Gastrocnemius medialis (tissue), 4 donors: ENCODE results near the gene ZEB2. TPM values are rescaled to one million over a fixed set of nuclear protein-coding genes. Genes with fewer than 3 reads are reported as not detected.

Experiments
- ATAC-seq, 2 donors: fragments of 150-250 bp; one replicate each; pipeline ENCODE4 v1.9.1; 2016
- DNase-seq, 2 donors: peaks; one replicate each; pipeline ENCODE4 v3.0.0-alpha.2; 2019
- H3K27ac ChIP-seq, 4 donors: fragments of 200-600 bp; sonication (generic); 1 replicate in 1 of 4; 2 replicates in 3 of 4; pipeline ENCODE4 v1.5.1; 2016 to 2018; ENCODE audit warnings: mild to moderate bottlenecking in 2 of 4, moderate library complexity in 1 of 4
- H3K27me3 ChIP-seq, 3 donors: fragments of 200-600 bp; sonication (generic) in 2 of 3; 1 replicate in 1 of 3; 2 replicates in 2 of 3; pipeline versions ENCODE4 v1.5.1 to v1.6.0; 2016 to 2019; ENCODE audit warnings: mild to moderate bottlenecking in 1 of 3, moderate library complexity in 1 of 3
- H3K36me3 ChIP-seq, 2 donors: fragments of 200-600 bp; sonication (generic) in 1 of 2; one replicate each; pipeline ENCODE4 v1.5.1; 2017 to 2018
- H3K4me1 ChIP-seq, 2 donors: fragments of 200-600 bp; sonication (generic) in 1 of 2; one replicate each; pipeline ENCODE4 v1.5.1; 2016 to 2017; ENCODE audit warnings: mild to moderate bottlenecking in 2 of 2
- H3K4me3 ChIP-seq, 4 donors: fragments of 200-600 bp; sonication (generic) in 3 of 4; 1 replicate in 1 of 4; 2 replicates in 3 of 4; pipeline ENCODE4 v1.5.1; 2016 to 2019; ENCODE audit warnings: mild to moderate bottlenecking in 2 of 4
- H3K9me3 ChIP-seq, 3 donors: fragments of 200-600 bp; sonication (generic) in 2 of 3; 1 replicate in 1 of 3; 2 replicates in 2 of 3; pipeline ENCODE4 v1.5.1; 2016 to 2019
- POLR2A ChIP-seq, 2 donors: fragments of 450-650 bp; IDR thresholded peaks; one replicate each; pipeline ENCODE4 v1.6.1; 2017; ENCODE audit warnings: antibody characterized with exemption in 2 of 2, mild to moderate bottlenecking in 2 of 2, moderate library complexity in 2 of 2
- in situ Hi-C, 4 donors: fragments of 200-750 bp; cut with MboI; loops; one replicate each; pipeline versions ENCODE4 v1.15.0 to v1.8.0; 2017; ENCODE audit warnings: low sequenced_read_pairs in 4 of 4
- intact Hi-C: fragments of 100-400 bp; cut with DNase I; formaldehyde crosslinking; loops from one replicate; pipeline ENCODE4 v1.15.1; 2023; ENCODE audit warnings: low total_unique reads
- total RNA-seq, 4 donors: library from RNA; depleted of rRNA; stranded (reverse); fragments of >200 nt; gene quantifications; one replicate each; pipeline versions ENCODE4 v1.1.0 to v1.2.3, GENCODE V29; 2016
- TF ChIP-seq, protein P1 (sequence below), 5 experiments: fragments of 450-650 bp in 3 of 5; fragments of 200-600 bp in 2 of 5; sonication (generic) in 2 of 5; IDR thresholded peaks in 4 of 5; conservative IDR thresholded peaks in 1 of 5; 1 replicate in 4 of 5; 2 replicates in 1 of 5; pipeline ENCODE4 v1.5.1; 2016 to 2019; ENCODE audit warnings: antibody characterized with exemption in 5 of 5, mild to moderate bottlenecking in 3 of 5, moderate library complexity in 3 of 5

Gene ZEB2
- total RNA-seq, 4 donors from 2014 or later: 21.2 to 27.6 (median 22.9) TPM

DNA sequence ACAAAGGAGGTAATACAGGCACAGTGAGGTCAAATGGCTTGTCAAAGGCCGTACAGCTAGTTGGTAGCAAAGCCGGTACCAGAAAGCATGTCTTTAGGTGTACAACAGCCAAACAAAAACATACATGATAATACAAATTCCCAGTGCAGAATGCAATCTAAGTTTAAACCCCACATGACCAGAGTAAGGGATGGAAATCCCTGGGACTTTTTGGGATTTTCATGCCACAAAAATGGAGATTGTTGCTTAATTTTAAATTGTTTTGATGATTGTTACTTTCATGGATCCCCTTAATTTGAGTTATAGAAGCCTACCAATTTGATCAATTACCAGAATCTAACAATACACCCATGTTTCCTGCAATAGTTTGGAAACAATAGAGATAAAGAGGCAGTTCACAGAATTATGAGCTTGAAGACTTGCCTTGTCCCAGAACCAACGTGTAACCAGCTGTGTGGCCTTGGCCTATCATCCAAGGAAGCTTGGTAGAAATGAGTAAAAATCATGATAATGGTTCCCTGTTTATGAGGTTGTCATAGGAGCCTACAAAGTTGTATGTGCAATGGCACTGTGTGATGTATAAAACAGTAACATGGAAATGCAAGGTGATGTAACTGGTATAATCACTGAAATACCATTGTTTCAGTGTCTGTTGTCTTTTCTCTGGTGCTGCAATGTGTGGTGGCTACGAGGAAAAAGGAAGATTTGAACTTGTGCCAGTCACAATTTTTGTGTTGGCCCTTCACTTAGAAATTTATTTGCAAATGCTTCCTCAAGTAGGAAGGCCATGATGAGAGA is 85.3 kb downstream of the ZEB2 start:
- H3K4me3 ChIP-seq: no peak overlapping the region
- intact Hi-C loops (no loop called here), in situ Hi-C loops (no loop called here)
- ATAC-seq (no peak), DNase-seq (no peak)
- H3K27ac ChIP-seq: no peak overlapping the region
- H3K36me3 ChIP-seq: no peaks in the 10 kb centered on the region
- TF ChIP-seq POLR2A (IDR thresholded peaks at IDR 0.05): no peak
- TF ChIP-seq, protein P1, sequence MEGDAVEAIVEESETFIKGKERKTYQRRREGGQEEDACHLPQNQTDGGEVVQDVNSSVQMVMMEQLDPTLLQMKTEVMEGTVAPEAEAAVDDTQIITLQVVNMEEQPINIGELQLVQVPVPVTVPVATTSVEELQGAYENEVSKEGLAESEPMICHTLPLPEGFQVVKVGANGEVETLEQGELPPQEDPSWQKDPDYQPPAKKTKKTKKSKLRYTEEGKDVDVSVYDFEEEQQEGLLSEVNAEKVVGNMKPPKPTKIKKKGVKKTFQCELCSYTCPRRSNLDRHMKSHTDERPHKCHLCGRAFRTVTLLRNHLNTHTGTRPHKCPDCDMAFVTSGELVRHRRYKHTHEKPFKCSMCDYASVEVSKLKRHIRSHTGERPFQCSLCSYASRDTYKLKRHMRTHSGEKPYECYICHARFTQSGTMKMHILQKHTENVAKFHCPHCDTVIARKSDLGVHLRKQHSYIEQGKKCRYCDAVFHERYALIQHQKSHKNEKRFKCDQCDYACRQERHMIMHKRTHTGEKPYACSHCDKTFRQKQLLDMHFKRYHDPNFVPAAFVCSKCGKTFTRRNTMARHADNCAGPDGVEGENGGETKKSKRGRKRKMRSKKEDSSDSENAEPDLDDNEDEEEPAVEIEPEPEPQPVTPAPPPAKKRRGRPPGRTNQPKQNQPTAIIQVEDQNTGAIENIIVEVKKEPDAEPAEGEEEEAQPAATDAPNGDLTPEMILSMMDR (IDR thresholded peaks at IDR 0.05 in 4 of 5, conservative IDR thresholded peaks at IDR 0.05 in 1 of 5): no peak
- H3K27me3 ChIP-seq: no peaks in the 10 kb centered on the region
- peaks cover 21 to 53% of the 10 kb centered on the region in 2 donors for H3K4me1 ChIP-seq
- H3K9me3 ChIP-seq: no peaks in the 10 kb centered on the region

DNA sequence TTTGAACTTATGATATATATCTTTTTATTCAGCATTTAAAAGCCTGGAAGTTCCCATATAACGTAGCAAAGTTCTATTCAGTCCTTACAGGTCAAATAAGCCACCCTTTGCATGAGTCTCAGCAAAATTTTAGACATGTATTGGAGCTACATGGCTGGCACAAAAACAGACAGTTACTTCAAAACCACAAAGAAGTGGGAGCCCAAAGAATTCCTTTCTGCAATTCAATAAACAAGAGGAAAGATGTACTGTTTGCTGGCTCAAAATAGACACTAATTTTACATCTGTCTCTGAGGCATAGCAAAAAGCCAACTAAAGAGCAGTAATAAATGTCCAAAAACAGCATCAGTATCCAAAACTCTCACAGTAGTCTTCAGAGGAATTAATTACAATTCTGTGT is 87.0 kb downstream of the ZEB2 start:
- Histone ChIP-seq H3K27me3 (no peaks in the 10 kb centered on the region), H3K4me1 (peaks cover 23 to 47% of the 10 kb centered on the region in 2 donors), H3K9me3 (no peaks in the 10 kb centered on the region), H3K36me3 (no peaks in the 10 kb centered on the region), H3K4me3 (no peak overlapping the region), H3K27ac (peak overlapping the region in 2 of 4 donors; percentile 21 to 67)
- in situ Hi-C loops (no loop called here), intact Hi-C loops (no loop called here)
- TF ChIP-seq, protein P1 (IDR thresholded peaks at IDR 0.05 in 4 of 5, conservative IDR thresholded peaks at IDR 0.05 in 1 of 5): no peak
- TF ChIP-seq POLR2A (IDR thresholded peaks at IDR 0.05): no peak
- no peak for ATAC-seq
- no peak for DNase-seq

DNA sequence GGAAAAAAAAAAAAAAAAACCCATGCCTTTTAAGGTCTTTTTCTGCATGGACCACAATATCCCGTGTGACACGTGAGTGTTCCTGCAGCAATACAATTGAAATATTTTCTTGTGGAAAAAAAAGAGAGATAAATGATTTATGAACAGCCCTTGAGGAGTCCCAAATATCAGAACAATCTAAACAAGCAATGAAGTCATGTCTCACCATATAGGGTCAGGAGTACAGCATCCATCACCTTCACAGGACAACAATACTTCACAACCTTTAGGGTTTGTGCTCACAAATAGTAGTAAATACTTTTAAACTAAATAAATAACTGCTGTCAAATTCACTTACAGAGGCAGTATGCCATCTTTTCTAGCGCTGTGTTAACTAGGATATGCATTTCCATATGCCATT is 87.9 kb downstream of the ZEB2 start:
- H3K27ac ChIP-seq: peak overlapping the region; percentile 40 to 74 (median 70)
- H3K4me1 ChIP-seq: peaks cover 23 to 39% of the 10 kb centered on the region in 2 donors
- in situ Hi-C loops: no loop called here
- H3K9me3 ChIP-seq: no peaks in the 10 kb centered on the region
- H3K27me3 ChIP-seq: no peaks in the 10 kb centered on the region
- TF ChIP-seq POLR2A (IDR thresholded peaks at IDR 0.05): no peak
- TF ChIP-seq, protein P1 (IDR thresholded peaks at IDR 0.05 in 4 of 5, conservative IDR thresholded peaks at IDR 0.05 in 1 of 5): no peak
- no peak overlapping the region for H3K4me3 ChIP-seq
- ATAC-seq: no peak
- no peak for DNase-seq
- intact Hi-C loops: no loop called here
- no peaks in the 10 kb centered on the region for H3K36me3 ChIP-seq

DNA sequence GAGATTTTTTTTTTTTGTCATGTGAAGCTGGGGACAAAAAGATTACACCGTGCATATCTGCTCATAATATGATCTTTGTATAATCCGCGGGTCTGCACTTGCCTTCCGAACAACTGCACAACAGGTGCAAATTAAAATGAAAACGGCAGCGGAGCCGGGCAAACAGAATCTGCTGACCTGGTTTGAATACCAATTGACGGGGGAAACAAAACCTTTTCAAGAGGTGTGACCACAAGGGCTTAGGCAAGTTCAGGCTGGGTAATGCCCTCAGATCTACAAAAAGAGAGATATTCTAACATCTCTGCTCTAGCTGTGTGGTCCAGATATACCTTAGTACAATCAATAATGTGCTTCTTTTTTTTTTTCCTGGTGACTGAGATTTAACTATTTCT is 88.5 kb downstream of the ZEB2 start:
- ATAC-seq (peak in 1 of 2 donors; percentile 52), DNase-seq (no peak)
- Histone ChIP-seq H3K27me3 (no peaks in the 10 kb centered on the region), H3K27ac (peak overlapping the region; percentile 40 to 74 (median 70)), H3K9me3 (no peaks in the 10 kb centered on the region), H3K4me3 (peak overlapping the region; percentile 28 to 32 (median 30)), H3K36me3 (no peaks in the 10 kb centered on the region), H3K4me1 (peaks cover 23 to 33% of the 10 kb centered on the region in 2 donors)
- intact Hi-C loops (no loop called here), in situ Hi-C loops (no loop called here)
- TF ChIP-seq POLR2A (IDR thresholded peaks at IDR 0.05): no peak
- TF ChIP-seq, protein P1 (IDR thresholded peaks at IDR 0.05 in 4 of 5, conservative IDR thresholded peaks at IDR 0.05 in 1 of 5): no peak
